ENCODE measurements around the gene KBTBD6. TPM values are rescaled to one million over a fixed set of nuclear protein-coding genes. Genes with fewer than 3 reads are reported as not detected.

KBTBD6 gene
- total and polyA plus RNA-seq, 11 donors, result 3.3 to 11.9 (median 6.7) TPM

DNA sequence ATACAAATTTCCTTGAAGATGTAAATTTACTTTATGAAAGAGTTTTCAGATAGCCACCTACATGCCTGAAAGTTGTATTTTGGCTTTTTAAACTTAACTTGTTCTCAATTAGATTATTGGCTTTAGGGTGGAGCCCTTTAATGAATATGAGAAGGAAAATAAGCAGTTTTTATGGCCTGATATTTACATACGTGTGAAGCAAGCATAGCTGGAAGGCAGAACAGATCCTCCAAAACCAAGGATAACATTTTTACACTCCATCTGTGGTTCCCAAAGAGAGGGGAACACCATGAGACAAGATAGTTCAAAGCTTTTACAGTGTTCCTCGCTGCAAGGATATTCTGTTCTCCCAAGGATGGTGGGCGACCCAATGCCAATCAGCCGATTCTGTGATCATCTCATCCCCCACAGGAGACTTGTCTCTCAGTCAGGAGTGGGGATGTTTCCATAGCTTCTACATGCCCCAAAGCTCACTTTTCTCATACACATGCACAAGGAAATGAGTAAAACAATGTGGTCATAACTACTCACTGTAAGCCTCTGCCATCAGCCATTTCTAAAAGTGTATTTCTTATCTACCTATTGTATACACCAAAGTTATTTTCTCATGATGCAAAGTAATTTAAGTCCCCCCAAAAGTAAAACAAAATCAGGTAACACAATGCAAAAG lies 24.6 kb upstream of the KBTBD6 start:
- intact Hi-C loops (cut with DNase I), result no loop called here
- TF ChIP-seq, protein P1, sequence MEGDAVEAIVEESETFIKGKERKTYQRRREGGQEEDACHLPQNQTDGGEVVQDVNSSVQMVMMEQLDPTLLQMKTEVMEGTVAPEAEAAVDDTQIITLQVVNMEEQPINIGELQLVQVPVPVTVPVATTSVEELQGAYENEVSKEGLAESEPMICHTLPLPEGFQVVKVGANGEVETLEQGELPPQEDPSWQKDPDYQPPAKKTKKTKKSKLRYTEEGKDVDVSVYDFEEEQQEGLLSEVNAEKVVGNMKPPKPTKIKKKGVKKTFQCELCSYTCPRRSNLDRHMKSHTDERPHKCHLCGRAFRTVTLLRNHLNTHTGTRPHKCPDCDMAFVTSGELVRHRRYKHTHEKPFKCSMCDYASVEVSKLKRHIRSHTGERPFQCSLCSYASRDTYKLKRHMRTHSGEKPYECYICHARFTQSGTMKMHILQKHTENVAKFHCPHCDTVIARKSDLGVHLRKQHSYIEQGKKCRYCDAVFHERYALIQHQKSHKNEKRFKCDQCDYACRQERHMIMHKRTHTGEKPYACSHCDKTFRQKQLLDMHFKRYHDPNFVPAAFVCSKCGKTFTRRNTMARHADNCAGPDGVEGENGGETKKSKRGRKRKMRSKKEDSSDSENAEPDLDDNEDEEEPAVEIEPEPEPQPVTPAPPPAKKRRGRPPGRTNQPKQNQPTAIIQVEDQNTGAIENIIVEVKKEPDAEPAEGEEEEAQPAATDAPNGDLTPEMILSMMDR (IDR thresholded peaks at IDR 0.05), result no peak
- no peak for TF ChIP-seq POLR2A (IDR thresholded peaks at IDR 0.05)
- H3K27ac ChIP-seq, result no peak overlapping the region
- H3K4me1 ChIP-seq, result no peaks in the 10 kb centered on the region
- DNase-seq, result no peak
- H3K27me3 ChIP-seq, result no peaks in the 10 kb centered on the region
- no peak overlapping the region for H3K4me3 ChIP-seq
- WGBS, 4 donors, result 94 to 98% (median 97%) methylated on average over 4 of the region's 4 CpGs
- ATAC-seq, result no peak
- no peaks in the 10 kb centered on the region for H3K36me3 ChIP-seq
- H3K9me3 ChIP-seq, result peaks cover 0 to 8% (median 4%) of the 10 kb centered on the region in 12 donors

DNA sequence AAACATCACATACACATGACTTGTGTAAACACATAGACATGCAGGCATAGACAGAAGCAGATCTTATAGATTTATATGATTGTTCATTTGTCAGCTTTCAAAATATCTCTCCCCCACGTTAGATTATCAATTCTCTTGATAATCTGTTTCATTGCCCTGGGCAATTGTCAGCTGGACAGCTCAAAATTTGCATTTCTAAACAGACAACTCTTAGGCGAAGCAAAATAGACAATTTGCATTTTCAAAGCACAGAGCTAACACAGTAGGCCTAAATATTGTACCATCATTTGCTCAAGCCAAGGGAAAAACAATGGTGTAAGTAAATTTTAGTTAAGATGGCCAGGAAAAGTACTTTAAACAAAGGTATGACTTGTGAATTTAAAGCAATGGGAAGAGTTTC lies 24.0 kb upstream of the KBTBD6 start:
- no peak overlapping the region for H3K4me3 ChIP-seq
- H3K36me3 ChIP-seq, result no peaks in the 10 kb centered on the region
- H3K9me3 ChIP-seq, result peaks cover 0 to 14% (median 7%) of the 10 kb centered on the region in 12 donors
- intact Hi-C loops (cut with DNase I), result no loop called here
- no peak for TF ChIP-seq POLR2A (IDR thresholded peaks at IDR 0.05)
- TF ChIP-seq, protein P1 (IDR thresholded peaks at IDR 0.05), result no peak
- no peak overlapping the region for H3K27ac ChIP-seq
- WGBS, 4 donors, result 65 to 73% (median 71%) methylated on average over 2 of the region's 2 CpGs
- no peaks in the 10 kb centered on the region for H3K27me3 ChIP-seq
- ATAC-seq (no peak), DNase-seq (no peak)
- H3K4me1 ChIP-seq, result no peaks in the 10 kb centered on the region

DNA sequence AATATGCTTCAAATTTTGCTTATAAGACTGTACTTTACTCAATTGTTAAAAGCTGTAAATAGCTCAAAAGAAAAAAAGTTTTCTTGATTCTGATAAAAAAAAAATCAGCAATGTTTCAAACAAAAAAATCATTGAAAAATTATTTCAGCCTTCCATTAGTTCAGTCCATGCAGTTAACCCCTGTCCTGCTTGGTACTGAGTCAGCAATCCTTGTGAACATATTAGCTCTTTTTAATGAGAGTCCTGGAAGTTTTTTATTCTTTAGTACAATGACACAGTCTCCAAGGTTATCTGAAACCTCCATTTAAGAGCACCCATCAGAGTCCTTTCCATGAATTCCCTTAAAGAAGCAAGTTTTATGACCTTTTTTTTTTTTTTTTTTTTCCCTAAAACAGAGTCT lies 21.4 kb upstream of the KBTBD6 start:
- Histone ChIP-seq H3K27me3 (no peaks in the 10 kb centered on the region), H3K4me1 (no peaks in the 10 kb centered on the region), H3K4me3 (no peak overlapping the region), H3K36me3 (peaks cover 0 to 9% (median 0%) of the 10 kb centered on the region in 9 donors), H3K27ac (no peak overlapping the region), H3K9me3 (peaks cover 0 to 37% (median 21%) of the 10 kb centered on the region in 12 donors)
- intact Hi-C loops (cut with DNase I), result no loop called here
- no peak for TF ChIP-seq POLR2A (IDR thresholded peaks at IDR 0.05)
- TF ChIP-seq, protein P1 (IDR thresholded peaks at IDR 0.05), result no peak
- DNase-seq, result no peak
- no peak for ATAC-seq

DNA sequence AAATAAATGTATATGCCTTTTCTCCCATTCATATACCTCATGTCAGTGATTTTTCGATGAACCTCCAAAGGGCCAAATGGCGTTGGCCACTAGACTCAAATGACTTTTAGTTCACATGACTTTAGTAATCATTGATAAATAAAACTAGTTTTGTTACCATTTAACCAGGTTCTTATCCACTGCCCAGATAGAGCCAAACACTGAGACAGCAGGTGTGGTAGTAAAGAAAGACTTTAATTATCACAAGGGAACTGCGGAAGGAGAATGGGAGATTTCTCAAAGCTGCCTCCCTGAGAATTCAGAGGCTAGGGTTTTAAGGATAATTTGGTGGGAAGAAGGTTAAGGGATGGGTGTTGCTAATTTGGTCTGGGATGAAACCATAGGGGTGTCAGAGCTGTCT lies 19.4 kb upstream of the KBTBD6 start:
- 96 to 99% (median 97%) methylated on average over 3 of the region's 3 CpGs for WGBS, 4 donors
- DNase-seq, result no peak

More for the DNA sequence above, 19.4 kb upstream of the KBTBD6 start:
- ATAC-seq, result no peak
- no peak overlapping the region for H3K4me3 ChIP-seq
- H3K9me3 ChIP-seq, result peaks cover 0 to 57% (median 38%) of the 10 kb centered on the region in 12 donors
- H3K36me3 ChIP-seq, result peaks cover 0 to 9% (median 0%) of the 10 kb centered on the region in 9 donors
- no peaks in the 10 kb centered on the region for H3K4me1 ChIP-seq
- no peaks in the 10 kb centered on the region for H3K27me3 ChIP-seq
- no peak overlapping the region for H3K27ac ChIP-seq
- intact Hi-C loops (cut with DNase I), result no loop called here
- TF ChIP-seq, protein P1 (IDR thresholded peaks at IDR 0.05), result no peak
- no peak for TF ChIP-seq POLR2A (IDR thresholded peaks at IDR 0.05)
